ENCODE data around the gene RGS19.
A peak's percentile ranks its signal among the peaks of the same experiment; 100 is the strongest.

Gene RGS19

GRCh38 chr20:64045346-64046011, 33.8 kb downstream of the RGS19 start:
- H3K9me3 ChIP-seq (ENCODE audit: control extremely low read depth in 1 of 5, control insufficient read depth in 4 of 5, insufficient read depth in 2 of 5, low read depth in 1 of 5, low read length in 4 of 5), result no peaks in the 10 kb centered on the region
- CTCF ChIA-PET, result interaction anchor here (0.9 to 2.0 kb wide), 5 partner anchors 8 to 73 kb away, joined by 3 to 14 read pairs (median 4); partner anchors contain the start of gene LKAAEAR1
- WGBS (ENCODE audit: insufficient coverage), result 91% methylated on average over 10 of the region's 11 CpGs
- H3K4me3 ChIP-seq (ENCODE audit: control insufficient read depth in 1 of 7, extremely low read depth in 1 of 7, insufficient read depth in 4 of 7, low read depth in 2 of 7, low read length in 6 of 7), result no peak overlapping the region
- peaks cover 0 to 26% (median 0%) of the 10 kb centered on the region in 5 experiments for H3K27me3 ChIP-seq (replicated peaks in 2 of 5; ENCODE audit: control insufficient read depth in 4 of 5, insufficient read depth in 5 of 5, low read length in 4 of 5)
- H3K4me1 ChIP-seq (ENCODE audit: control extremely low read depth in 1 of 4, control insufficient read depth in 4 of 4, insufficient read depth in 4 of 4, low read length in 3 of 4), result peaks cover 4 to 71% (median 56%) of the 10 kb centered on the region in 4 experiments
- H3K36me3 ChIP-seq (ENCODE audit: control insufficient read depth in 4 of 4, insufficient read depth in 4 of 4, low read length in 3 of 4), result peaks cover 0 to 4% (median 0%) of the 10 kb centered on the region in 4 experiments
- peak in 1 of 3 donors; percentile 0 for DNase-seq
- POLR2A ChIA-PET, result no interaction called here
- no peak overlapping the region for H3K27ac ChIP-seq (ENCODE audit: insufficient read depth in 1 of 2, low read depth in 1 of 2, low read length in 2 of 2, poor library complexity in 1 of 2, severe bottlenecking in 2 of 2)

DNA sequence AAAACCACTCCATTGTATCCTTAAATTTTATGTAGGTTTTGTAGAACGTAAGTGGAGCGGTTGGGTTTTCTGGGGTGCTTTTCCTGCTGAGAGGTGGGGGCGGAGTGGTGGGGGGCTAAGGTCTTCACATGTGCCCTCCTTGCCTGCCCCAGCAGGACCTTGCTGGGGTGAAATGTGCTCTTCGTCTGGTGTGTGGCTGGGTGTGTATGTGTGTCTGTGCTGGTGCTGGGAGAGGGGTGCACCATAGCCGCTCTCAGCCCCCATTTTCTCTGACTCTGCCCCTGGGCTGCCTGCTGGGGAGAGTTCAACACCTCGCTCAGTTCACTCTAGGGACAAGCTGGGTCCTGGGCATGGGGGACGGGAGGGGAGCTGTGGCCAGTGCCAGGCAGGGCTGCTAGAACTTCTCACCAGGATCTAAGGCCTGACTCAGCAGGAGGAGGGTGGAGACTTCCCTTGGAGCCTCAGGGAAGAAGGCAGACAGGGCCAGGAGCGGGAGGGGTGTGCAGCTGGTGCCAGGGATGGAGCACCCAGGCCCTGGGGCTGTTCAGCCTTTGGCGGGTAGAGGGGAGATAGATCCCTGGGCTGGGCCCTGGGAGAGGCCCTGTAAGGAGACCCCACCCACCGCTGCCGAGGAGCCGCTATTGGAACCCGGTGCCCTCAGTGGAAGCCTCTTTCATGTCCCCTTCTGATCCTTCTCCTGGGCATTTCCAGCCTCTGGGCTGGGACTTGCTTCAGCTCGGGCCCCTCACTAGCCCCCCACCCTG, 34.7 kb downstream of the RGS19 start:
- Histone ChIP-seq H3K36me3 (ENCODE audit: control insufficient read depth in 4 of 4, insufficient read depth in 4 of 4, low read length in 3 of 4) (peaks cover 0 to 4% (median 0%) of the 10 kb centered on the region in 4 experiments), H3K27ac (ENCODE audit: insufficient read depth in 1 of 2, low read depth in 1 of 2, low read length in 2 of 2, poor library complexity in 1 of 2, severe bottlenecking in 2 of 2) (no peak overlapping the region), H3K9me3 (ENCODE audit: control extremely low read depth in 1 of 5, control insufficient read depth in 4 of 5, insufficient read depth in 2 of 5, low read depth in 1 of 5, low read length in 4 of 5) (no peaks in the 10 kb centered on the region), H3K27me3 (replicated peaks in 2 of 5; ENCODE audit: control insufficient read depth in 4 of 5, insufficient read depth in 5 of 5, low read length in 4 of 5) (peaks cover 0 to 18% (median 0%) of the 10 kb centered on the region in 5 experiments), H3K4me1 (ENCODE audit: control extremely low read depth in 1 of 4, control insufficient read depth in 4 of 4, insufficient read depth in 4 of 4, low read length in 3 of 4) (peaks cover 4 to 71% (median 56%) of the 10 kb centered on the region in 4 experiments), H3K4me3 (ENCODE audit: control insufficient read depth in 1 of 7, extremely low read depth in 1 of 7, insufficient read depth in 4 of 7, low read depth in 2 of 7, low read length in 6 of 7) (no peak overlapping the region)
- WGBS (ENCODE audit: insufficient coverage), result 90% methylated on average over 12 of the region's 14 CpGs
- POLR2A ChIA-PET, result interaction anchor here (0.9 kb wide), 1 partner anchor 18 kb away, joined by 6 read pairs; no protein-coding TSS in a partner anchor
- DNase-seq, result peak in 1 of 3 donors; percentile 7
- CTCF ChIA-PET, result interaction anchor here (0.7 to 2.0 kb wide), 7 partner anchors 9 to 74 kb away, joined by 3 to 14 read pairs (median 4); partner anchors contain the start of gene LKAAEAR1

DNA sequence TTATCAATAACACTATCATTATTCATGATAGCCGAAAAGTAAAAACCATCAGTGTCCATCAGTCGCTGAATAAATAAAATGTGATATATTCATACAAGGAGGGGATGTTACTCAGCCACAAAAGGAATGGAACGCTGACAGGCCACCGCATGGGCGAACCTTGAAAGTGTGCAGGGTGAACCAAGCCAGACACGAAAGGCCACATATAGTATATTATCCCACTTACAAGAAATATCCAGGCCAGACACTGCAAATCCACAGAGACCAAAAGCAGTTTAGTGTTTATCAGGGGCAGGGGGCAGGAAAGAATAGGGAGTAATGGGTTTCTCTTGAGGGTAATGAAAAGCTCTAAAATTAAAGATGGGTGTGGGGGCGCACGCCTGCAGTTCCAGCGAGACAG, 35.5 kb downstream of the RGS19 start:
- Histone ChIP-seq H3K36me3 (ENCODE audit: control insufficient read depth in 4 of 4, insufficient read depth in 4 of 4, low read length in 3 of 4) (peaks cover 0 to 4% (median 0%) of the 10 kb centered on the region in 4 experiments), H3K4me3 (ENCODE audit: control insufficient read depth in 1 of 7, extremely low read depth in 1 of 7, insufficient read depth in 4 of 7, low read depth in 2 of 7, low read length in 6 of 7) (no peak overlapping the region), H3K4me1 (ENCODE audit: control extremely low read depth in 1 of 4, control insufficient read depth in 4 of 4, insufficient read depth in 4 of 4, low read length in 3 of 4) (peaks cover 10 to 78% (median 63%) of the 10 kb centered on the region in 4 experiments), H3K27me3 (replicated peaks in 2 of 5; ENCODE audit: control insufficient read depth in 4 of 5, insufficient read depth in 5 of 5, low read length in 4 of 5) (peaks cover 0 to 18% (median 0%) of the 10 kb centered on the region in 5 experiments), H3K9me3 (ENCODE audit: control extremely low read depth in 1 of 5, control insufficient read depth in 4 of 5, insufficient read depth in 2 of 5, low read depth in 1 of 5, low read length in 4 of 5) (no peaks in the 10 kb centered on the region), H3K27ac (ENCODE audit: insufficient read depth in 1 of 2, low read depth in 1 of 2, low read length in 2 of 2, poor library complexity in 1 of 2, severe bottlenecking in 2 of 2) (no peak overlapping the region)
- ChIA-PET CTCF (interaction anchor here (0.9 to 2.0 kb wide), 6 partner anchors 10 to 19 kb away, joined by 3 to 14 read pairs (median 4); partner anchors contain the start of gene TCEA2), POLR2A (interaction anchor here (0.9 kb wide), 1 partner anchor 18 kb away, joined by 6 read pairs; no protein-coding TSS in a partner anchor)
- WGBS (ENCODE audit: insufficient coverage), result no CpG with 5 or more reads among the region's 9 CpGs
- DNase-seq, result peak in 1 of 3 donors; percentile 41

- ChIA-PET CTCF (interaction anchor here (0.6 to 7.5 kb wide), 5 partner anchors 10 to 77 kb away, joined by 3 to 187 read pairs (median 3); partner anchors contain the start of genes SOX18 and TCEA2), POLR2A (interaction anchor here (0.8 kb wide), 1 partner anchor 36 kb away, joined by 3 read pairs; no protein-coding TSS in a partner anchor)
- WGBS (ENCODE audit: insufficient coverage), result under 1% methylated on average over 25 of the region's 55 CpGs
- H3K36me3 ChIP-seq (ENCODE audit: control insufficient read depth in 4 of 4, insufficient read depth in 4 of 4, low read length in 3 of 4), result peaks cover 0 to 1% (median 0%) of the 10 kb centered on the region in 4 experiments
- DNase-seq, result peak in 2 of 3 donors; percentile 49 to 65
- peaks cover 10 to 76% (median 66%) of the 10 kb centered on the region in 4 experiments for H3K4me1 ChIP-seq (ENCODE audit: control extremely low read depth in 1 of 4, control insufficient read depth in 4 of 4, insufficient read depth in 4 of 4, low read length in 3 of 4)
- H3K4me3 ChIP-seq (ENCODE audit: control insufficient read depth in 1 of 7, extremely low read depth in 1 of 7, insufficient read depth in 4 of 7, low read depth in 2 of 7, low read length in 6 of 7), result peak overlapping the region in 6 of 7 experiments; percentile 34 to 69 (median 47)
- peak overlapping the region in 1 of 2 experiments; percentile 34 for H3K27ac ChIP-seq (ENCODE audit: insufficient read depth in 1 of 2, low read depth in 1 of 2, low read length in 2 of 2, poor library complexity in 1 of 2, severe bottlenecking in 2 of 2)
- H3K27me3 ChIP-seq (replicated peaks in 2 of 5; ENCODE audit: control insufficient read depth in 4 of 5, insufficient read depth in 5 of 5, low read length in 4 of 5), result peaks cover 0 to 13% (median 2%) of the 10 kb centered on the region in 5 experiments
- H3K9me3 ChIP-seq (ENCODE audit: control extremely low read depth in 1 of 5, control insufficient read depth in 4 of 5, insufficient read depth in 2 of 5, low read depth in 1 of 5, low read length in 4 of 5), result no peaks in the 10 kb centered on the region
Observed at GRCh38 chr20:64042054-64042781, 37.1 kb downstream of the RGS19 start.

GRCh38 chr20:64041781-64042053, 37.6 kb downstream of the RGS19 start:
- DNase-seq, result no peak
- WGBS (ENCODE audit: insufficient coverage), result 2% methylated on average over 5 of the region's 11 CpGs
- ChIA-PET CTCF (interaction anchor here (0.8 to 7.5 kb wide), 4 partner anchors 10 to 35 kb away, joined by 3 to 187 read pairs (median 5); partner anchors contain the start of genes SOX18 and TCEA2), POLR2A (interaction anchor here (0.8 kb wide), 1 partner anchor 36 kb away, joined by 3 read pairs; no protein-coding TSS in a partner anchor)
- no peak overlapping the region for H3K27ac ChIP-seq (ENCODE audit: insufficient read depth in 1 of 2, low read depth in 1 of 2, low read length in 2 of 2, poor library complexity in 1 of 2, severe bottlenecking in 2 of 2)
- H3K36me3 ChIP-seq (ENCODE audit: control insufficient read depth in 4 of 4, insufficient read depth in 4 of 4, low read length in 3 of 4), result no peaks in the 10 kb centered on the region
- peaks cover 10 to 77% (median 71%) of the 10 kb centered on the region in 4 experiments for H3K4me1 ChIP-seq (ENCODE audit: control extremely low read depth in 1 of 4, control insufficient read depth in 4 of 4, insufficient read depth in 4 of 4, low read length in 3 of 4)
- H3K27me3 ChIP-seq (replicated peaks in 2 of 5; ENCODE audit: control insufficient read depth in 4 of 5, insufficient read depth in 5 of 5, low read length in 4 of 5), result peaks cover 0 to 8% (median 2%) of the 10 kb centered on the region in 5 experiments
- H3K4me3 ChIP-seq (ENCODE audit: control insufficient read depth in 1 of 7, extremely low read depth in 1 of 7, insufficient read depth in 4 of 7, low read depth in 2 of 7, low read length in 6 of 7), result peak overlapping the region in 5 of 7 experiments; percentile 1 to 69 (median 51)
- no peaks in the 10 kb centered on the region for H3K9me3 ChIP-seq (ENCODE audit: control extremely low read depth in 1 of 5, control insufficient read depth in 4 of 5, insufficient read depth in 2 of 5, low read depth in 1 of 5, low read length in 4 of 5)

GRCh38 chr20:64041040-64041780, 38.1 kb downstream of the RGS19 start:
- no peaks in the 10 kb centered on the region for H3K9me3 ChIP-seq (ENCODE audit: control extremely low read depth in 1 of 5, control insufficient read depth in 4 of 5, insufficient read depth in 2 of 5, low read depth in 1 of 5, low read length in 4 of 5)
- peak overlapping the region in 4 of 7 experiments; percentile 43 to 69 (median 58) for H3K4me3 ChIP-seq (ENCODE audit: control insufficient read depth in 1 of 7, extremely low read depth in 1 of 7, insufficient read depth in 4 of 7, low read depth in 2 of 7, low read length in 6 of 7)
- H3K36me3 ChIP-seq (ENCODE audit: control insufficient read depth in 4 of 4, insufficient read depth in 4 of 4, low read length in 3 of 4), result no peaks in the 10 kb centered on the region
- DNase-seq, result peak in 1 of 3 donors; percentile 44
- ChIA-PET POLR2A (interaction anchor here (0.8 kb wide), 1 partner anchor 37 kb away, joined by 3 read pairs; no protein-coding TSS in a partner anchor), CTCF (interaction anchor here (0.8 to 7.5 kb wide), 6 partner anchors 9 to 80 kb away, joined by 3 to 187 read pairs (median 5); partner anchors contain the start of genes SOX18 and TCEA2)
- H3K27ac ChIP-seq (ENCODE audit: insufficient read depth in 1 of 2, low read depth in 1 of 2, low read length in 2 of 2, poor library complexity in 1 of 2, severe bottlenecking in 2 of 2), result no peak overlapping the region
- WGBS (ENCODE audit: insufficient coverage), result 54% methylated on average over 12 of the region's 15 CpGs
- peaks cover 10 to 79% (median 75%) of the 10 kb centered on the region in 4 experiments for H3K4me1 ChIP-seq (ENCODE audit: control extremely low read depth in 1 of 4, control insufficient read depth in 4 of 4, insufficient read depth in 4 of 4, low read length in 3 of 4)
- H3K27me3 ChIP-seq (replicated peaks in 2 of 5; ENCODE audit: control insufficient read depth in 4 of 5, insufficient read depth in 5 of 5, low read length in 4 of 5), result peaks cover 0 to 8% (median 2%) of the 10 kb centered on the region in 5 experiments
